Nucleus accumbens (tissue), 56 donors: ENCODE data around the gene MAPRE3.

Experiments
- DNase-seq, 56 donors: peaks; one replicate each; lab custom pipeline; 2025; lab: John Stamatoyannopoulos, UW

The MAPRE3 gene

GRCh38 chr2:27029051-27029450 is 58.6 kb downstream of the MAPRE3 start:
- DNase-seq: no peak

- DNase-seq: peak in 54 of 56 donors; percentile 12 to 91 (median 76)
These were observed 62.2 kb downstream of the MAPRE3 start, which contains the start of gene TMEM214 for GRCh38 chr2:27032495-27033252. TMEM214 (plus strand) TSS chr2:27032965; CDS start chr2:27033016, 51 bp downstream.

GRCh38 chr2:27033253-27033852 is 62.9 kb downstream of the MAPRE3 start:
- DNase-seq: peak in 1 of 56 donors; percentile 47

- no peak for DNase-seq
These were observed 67.6 kb downstream of the MAPRE3 start for GRCh38 chr2:27038012-27038411.

- DNase-seq: no peak
These were observed 68.3 kb downstream of the MAPRE3 start for GRCh38 chr2:27038631-27039339.

- DNase-seq: no peak
These were observed 69.0 kb downstream of the MAPRE3 start for GRCh38 chr2:27039426-27039825.

- no peak for DNase-seq
These were observed 69.4 kb downstream of the MAPRE3 start for GRCh38 chr2:27039871-27040270.

- no peak for DNase-seq
These were observed 69.8 kb downstream of the MAPRE3 start for GRCh38 chr2:27040282-27040681.

- peak in 1 of 56 donors; percentile 32 for DNase-seq
These were observed 71.3 kb downstream of the MAPRE3 start for GRCh38 chr2:27041752-27042151.

GRCh38 chr2:27042159-27042661 is 71.8 kb downstream of the MAPRE3 start:
- no peak for DNase-seq

- DNase-seq: no peak
These were observed 72.7 kb downstream of the MAPRE3 start for GRCh38 chr2:27042985-27043634.

- peak in 17 of 56 donors; percentile 30 to 79 (median 55) for DNase-seq
These were observed 79.2 kb downstream of the MAPRE3 start for GRCh38 chr2:27049422-27050280.

GRCh38 chr2:27050281-27050995 is 80.0 kb downstream of the MAPRE3 start:
- DNase-seq: peak; percentile 35 to 97 (median 88)

- peak; percentile 36 to 97 (median 88) for DNase-seq
These were observed 80.8 kb downstream of the MAPRE3 start, which contains the start of gene AGBL5 for GRCh38 chr2:27050996-27051901. AGBL5 (plus strand) TSS chr2:27051668; CDS start chr2:27052959, 1,291 bp downstream.

GRCh38 chr2:27051902-27052645 is 81.6 kb downstream of the MAPRE3 start:
- peak in 11 of 56 donors; percentile 21 to 68 (median 49) for DNase-seq

GRCh38 chr2:27053321-27053720 is 82.9 kb downstream of the MAPRE3 start:
- no peak for DNase-seq

GRCh38 chr2:27053776-27054175 is 83.3 kb downstream of the MAPRE3 start:
- no peak for DNase-seq
